Fibroblast of pulmonary artery (primary cell): Measurements from ENCODE around the gene WDR53.

Source experiments
- DNase-seq: peaks from one replicate; pipeline ENCODE4 v3.0.0-alpha.2; 2010; ENCODE audit warnings: low read depth
- H3K4me3 ChIP-seq: replicated peaks from 2 replicates; pipeline ENCODE4 v1.5.1; 2011; ENCODE audit warnings: low read depth, mild to moderate bottlenecking, control low read depth, low read length, moderate library complexity
- TF ChIP-seq, protein P1 (sequence below): IDR thresholded peaks from 2 replicates; pipeline ENCODE4 v1.5.1; 2011; ENCODE audit warnings: mild to moderate bottlenecking, control low read depth, low read length, inconsistent platforms; ENCODE audit errors: missing control alignments

The WDR53 gene

DNA sequence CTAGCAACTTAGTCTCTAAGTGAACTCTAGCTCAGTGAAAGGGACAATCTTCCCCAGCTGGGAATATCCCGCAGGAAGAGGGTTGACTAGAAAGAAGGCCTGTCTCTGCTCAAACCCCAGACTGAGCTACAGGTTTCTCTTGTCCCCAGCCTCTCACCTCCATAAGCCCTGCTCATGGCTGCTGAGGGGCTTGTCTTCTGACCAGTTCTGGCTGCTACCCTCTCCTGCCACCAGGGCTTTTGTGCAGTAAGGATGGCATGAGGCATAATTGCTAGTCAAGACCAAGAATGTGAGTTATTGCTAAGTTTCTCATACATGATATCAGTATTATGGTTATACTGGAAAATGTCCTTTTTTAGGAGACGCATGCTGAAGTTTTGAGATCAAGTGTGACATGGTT lies 21.3 kb downstream of the WDR53 start:
- TF ChIP-seq, protein P1, sequence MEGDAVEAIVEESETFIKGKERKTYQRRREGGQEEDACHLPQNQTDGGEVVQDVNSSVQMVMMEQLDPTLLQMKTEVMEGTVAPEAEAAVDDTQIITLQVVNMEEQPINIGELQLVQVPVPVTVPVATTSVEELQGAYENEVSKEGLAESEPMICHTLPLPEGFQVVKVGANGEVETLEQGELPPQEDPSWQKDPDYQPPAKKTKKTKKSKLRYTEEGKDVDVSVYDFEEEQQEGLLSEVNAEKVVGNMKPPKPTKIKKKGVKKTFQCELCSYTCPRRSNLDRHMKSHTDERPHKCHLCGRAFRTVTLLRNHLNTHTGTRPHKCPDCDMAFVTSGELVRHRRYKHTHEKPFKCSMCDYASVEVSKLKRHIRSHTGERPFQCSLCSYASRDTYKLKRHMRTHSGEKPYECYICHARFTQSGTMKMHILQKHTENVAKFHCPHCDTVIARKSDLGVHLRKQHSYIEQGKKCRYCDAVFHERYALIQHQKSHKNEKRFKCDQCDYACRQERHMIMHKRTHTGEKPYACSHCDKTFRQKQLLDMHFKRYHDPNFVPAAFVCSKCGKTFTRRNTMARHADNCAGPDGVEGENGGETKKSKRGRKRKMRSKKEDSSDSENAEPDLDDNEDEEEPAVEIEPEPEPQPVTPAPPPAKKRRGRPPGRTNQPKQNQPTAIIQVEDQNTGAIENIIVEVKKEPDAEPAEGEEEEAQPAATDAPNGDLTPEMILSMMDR, result no peak
- DNase-seq, result no peak

DNA sequence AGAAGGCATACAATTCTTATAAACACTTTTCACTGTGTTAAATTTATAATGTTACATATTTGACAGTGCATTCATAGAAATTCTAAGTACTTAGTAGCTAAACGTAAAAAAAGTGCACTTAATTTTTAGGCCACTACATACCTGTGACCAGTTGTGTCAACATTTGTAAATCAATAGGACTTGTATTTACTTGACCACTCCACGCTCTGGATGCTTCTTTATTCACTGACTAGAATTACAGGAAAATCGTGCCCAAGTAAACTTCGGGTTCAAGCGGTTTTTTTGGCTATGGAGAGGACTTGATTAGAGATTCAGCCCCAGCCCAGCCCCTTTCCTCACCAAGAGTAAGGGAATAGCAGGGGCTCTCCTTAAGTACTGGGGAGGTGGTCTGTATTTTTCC lies 21.8 kb downstream of the WDR53 start:
- no peak overlapping the region for H3K4me3 ChIP-seq
- TF ChIP-seq, protein P1, result no peak
- no peak for DNase-seq

More for the DNA sequence above, 21.3 kb downstream of the WDR53 start:
- no peak overlapping the region for H3K4me3 ChIP-seq

DNA sequence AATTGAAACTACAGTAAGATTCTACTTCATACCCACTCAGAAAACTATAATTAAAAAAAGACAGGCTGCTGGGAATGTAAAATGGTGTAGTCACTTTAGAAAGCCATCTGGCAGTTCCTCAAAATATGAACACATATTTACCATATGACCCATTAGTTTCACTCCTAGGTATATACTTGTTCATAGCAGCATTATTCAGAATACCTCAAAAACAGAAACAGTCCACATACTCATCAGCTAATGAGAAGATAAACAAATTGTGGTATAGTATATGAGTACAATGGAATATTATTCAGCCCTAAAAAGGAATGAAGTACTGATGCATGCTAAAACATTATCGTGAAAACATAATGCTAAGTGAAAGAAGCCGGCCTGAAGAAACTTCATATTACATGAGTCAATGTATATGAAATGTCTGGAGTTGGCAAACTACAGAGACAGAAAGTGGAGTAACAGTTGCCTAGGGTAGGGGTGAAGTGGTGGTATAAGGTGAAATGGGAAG lies 23.8 kb downstream of the WDR53 start:
- TF ChIP-seq, protein P1, result no peak

DNA sequence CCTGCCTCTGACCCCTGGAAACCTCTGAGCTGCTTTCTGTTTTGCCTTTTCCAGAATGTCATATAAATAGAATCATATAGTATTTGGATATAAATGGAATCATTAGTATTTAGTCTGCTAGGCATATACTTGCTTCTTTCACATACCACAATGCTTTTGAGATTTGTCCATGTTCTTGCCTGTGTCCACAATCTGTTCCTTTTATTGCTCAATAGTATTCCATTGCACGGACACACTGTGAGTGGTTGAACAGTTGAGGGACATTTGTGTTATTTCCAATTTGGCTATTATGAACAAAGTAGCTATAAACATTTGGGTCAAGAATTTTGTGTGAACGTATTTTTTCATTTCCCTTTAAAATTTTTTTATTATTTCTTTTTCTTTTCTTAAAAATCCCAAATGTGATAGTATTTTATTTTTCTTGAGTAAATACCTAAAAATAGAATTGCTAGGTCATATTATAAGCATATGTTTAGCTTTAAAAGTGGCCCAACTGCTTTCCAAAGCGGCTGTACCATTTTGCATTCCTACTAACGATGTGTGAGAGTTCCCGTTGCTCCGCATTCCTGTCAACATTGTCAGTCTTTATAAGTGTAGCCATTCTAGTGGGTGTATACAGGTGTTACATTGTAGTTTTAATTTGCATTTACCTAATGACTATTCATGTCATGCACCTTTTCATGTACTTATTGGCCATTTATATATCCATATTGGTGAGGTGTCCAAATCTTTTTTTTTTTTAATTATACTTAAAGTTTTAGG lies 26.5 kb downstream of the WDR53 start:
- H3K4me3 ChIP-seq, result no peak overlapping the region
- TF ChIP-seq, protein P1, result no peak
- DNase-seq, result no peak

More for the DNA sequence above, 23.8 kb downstream of the WDR53 start:
- DNase-seq, result no peak
- H3K4me3 ChIP-seq, result no peak overlapping the region

DNA sequence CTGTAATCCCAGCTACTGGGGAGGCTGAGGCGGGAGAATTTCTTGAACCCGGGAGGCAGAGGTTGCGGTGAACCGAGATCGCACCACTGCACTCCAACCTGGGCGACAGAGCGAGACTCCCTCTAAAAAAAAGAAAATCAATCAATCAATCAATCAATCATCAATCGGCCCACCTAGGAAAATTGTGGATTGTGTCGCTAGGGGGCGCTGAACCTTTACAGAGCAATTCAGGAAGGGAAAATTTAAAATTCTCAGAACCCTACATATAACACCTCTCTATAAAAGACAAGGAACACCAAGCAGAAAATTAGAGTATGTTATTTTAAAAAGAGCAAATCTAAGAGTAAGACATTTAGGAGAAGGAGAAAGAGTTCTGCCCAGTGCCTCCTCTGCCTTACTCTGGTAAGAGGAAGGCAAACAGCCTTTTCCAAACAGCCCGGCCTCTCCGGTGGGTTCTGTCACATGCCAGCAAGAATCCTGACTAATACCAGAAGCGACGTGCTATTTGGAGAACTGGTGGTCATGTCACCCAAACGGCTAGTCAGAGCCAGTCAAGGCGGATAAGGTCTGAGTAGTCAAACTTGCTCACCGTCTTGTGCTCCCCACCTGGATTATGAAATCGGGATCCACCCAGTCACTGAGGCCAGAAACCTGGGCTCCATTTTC lies 30.9 kb downstream of the WDR53 start:
- TF ChIP-seq, protein P1, result peak; percentile 58
- no peak overlapping the region for H3K4me3 ChIP-seq
- DNase-seq, result no peak

DNA sequence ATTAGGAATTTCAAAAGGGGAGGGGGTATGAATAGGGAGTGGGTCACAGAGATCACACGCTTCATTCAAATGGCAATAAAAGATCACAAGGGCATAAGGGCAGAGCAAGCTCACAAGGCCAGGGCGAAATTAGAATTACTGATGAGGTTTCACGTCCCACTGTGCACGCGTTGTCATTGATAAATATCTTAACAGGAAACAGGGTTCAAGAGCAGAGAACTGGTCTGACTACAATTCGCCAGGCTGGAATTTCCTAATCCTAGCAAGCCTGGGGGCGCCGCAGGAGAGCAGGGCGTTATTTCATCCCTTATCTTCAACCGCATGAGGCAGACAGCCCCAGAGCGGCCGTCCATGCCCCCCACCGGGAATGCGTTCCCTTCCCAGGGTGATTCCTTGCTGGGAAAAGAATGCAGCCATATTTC lies 35.1 kb downstream of the WDR53 start:
- peak; percentile 42 for DNase-seq
- TF ChIP-seq, protein P1, result no peak
- no peak overlapping the region for H3K4me3 ChIP-seq
